Testis (tissue), 2 donors: ENCODE measurements around the gene UBASH3B.

ENCODE experiments used
- POLR2A ChIP-seq: fragments of 450-650 bp; IDR thresholded peaks from one replicate; pipeline ENCODE4 v1.6.1; 2017; ENCODE audit warnings: antibody characterized with exemption, mild to moderate bottlenecking, moderate library complexity
- TF ChIP-seq, protein P1 (sequence below), 3 experiments: fragments of 450-650 bp in 2 of 3; fragments of 200-600 bp in 1 of 3; sonication (generic) in 1 of 3; IDR thresholded peaks; one replicate each; pipeline ENCODE4 v1.5.1; 2016 to 2019; ENCODE audit warnings: antibody characterized with exemption in 3 of 3, mild to moderate bottlenecking in 2 of 3, moderate library complexity in 1 of 3

- no peak for TF ChIP-seq POLR2A
- TF ChIP-seq, protein P1, sequence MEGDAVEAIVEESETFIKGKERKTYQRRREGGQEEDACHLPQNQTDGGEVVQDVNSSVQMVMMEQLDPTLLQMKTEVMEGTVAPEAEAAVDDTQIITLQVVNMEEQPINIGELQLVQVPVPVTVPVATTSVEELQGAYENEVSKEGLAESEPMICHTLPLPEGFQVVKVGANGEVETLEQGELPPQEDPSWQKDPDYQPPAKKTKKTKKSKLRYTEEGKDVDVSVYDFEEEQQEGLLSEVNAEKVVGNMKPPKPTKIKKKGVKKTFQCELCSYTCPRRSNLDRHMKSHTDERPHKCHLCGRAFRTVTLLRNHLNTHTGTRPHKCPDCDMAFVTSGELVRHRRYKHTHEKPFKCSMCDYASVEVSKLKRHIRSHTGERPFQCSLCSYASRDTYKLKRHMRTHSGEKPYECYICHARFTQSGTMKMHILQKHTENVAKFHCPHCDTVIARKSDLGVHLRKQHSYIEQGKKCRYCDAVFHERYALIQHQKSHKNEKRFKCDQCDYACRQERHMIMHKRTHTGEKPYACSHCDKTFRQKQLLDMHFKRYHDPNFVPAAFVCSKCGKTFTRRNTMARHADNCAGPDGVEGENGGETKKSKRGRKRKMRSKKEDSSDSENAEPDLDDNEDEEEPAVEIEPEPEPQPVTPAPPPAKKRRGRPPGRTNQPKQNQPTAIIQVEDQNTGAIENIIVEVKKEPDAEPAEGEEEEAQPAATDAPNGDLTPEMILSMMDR (IDR thresholded peaks at IDR 0.05): no peak
These were observed 144.0 kb downstream of the UBASH3B start for GRCh38 chr11:122799406-122800105.
